IPS-11a (cell line): ENCODE data around the gene WHRN.

ENCODE experiments used
- H3K4me3 ChIP-seq: one replicate; pipeline ENCODE4 v1.5.1; 2013; ENCODE audit warnings: low read depth, low read length, control low read depth

The WHRN gene

DNA sequence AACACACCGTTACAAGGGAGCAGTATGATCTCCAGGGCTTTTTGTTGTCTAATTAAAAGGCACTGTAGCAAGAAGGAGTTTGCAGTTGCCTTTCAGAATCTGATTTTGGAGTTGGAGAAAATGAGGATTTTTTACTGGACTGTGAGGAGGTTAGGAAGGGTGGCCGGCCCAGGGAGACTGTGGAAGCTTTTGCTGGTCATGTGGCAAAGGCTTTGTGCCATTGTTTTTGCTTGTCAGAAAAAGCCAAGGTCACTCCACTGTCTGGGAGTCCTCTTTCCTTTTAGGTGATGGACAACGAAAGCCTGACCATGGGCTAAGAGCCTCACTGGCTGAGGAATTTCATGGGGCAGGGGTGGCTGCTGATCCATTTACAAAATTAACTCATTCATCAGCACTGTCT is 10.3 kb upstream of the WHRN start:
- no peak overlapping the region for H3K4me3 ChIP-seq

- H3K4me3 ChIP-seq = no peak overlapping the region
Observed at GRCh38 chr9:114513959-114514267, 8.6 kb upstream of the WHRN start.

GRCh38 chr9:114513055-114513958 is 8.0 kb upstream of the WHRN start:
- H3K4me3 ChIP-seq = no peak overlapping the region

DNA sequence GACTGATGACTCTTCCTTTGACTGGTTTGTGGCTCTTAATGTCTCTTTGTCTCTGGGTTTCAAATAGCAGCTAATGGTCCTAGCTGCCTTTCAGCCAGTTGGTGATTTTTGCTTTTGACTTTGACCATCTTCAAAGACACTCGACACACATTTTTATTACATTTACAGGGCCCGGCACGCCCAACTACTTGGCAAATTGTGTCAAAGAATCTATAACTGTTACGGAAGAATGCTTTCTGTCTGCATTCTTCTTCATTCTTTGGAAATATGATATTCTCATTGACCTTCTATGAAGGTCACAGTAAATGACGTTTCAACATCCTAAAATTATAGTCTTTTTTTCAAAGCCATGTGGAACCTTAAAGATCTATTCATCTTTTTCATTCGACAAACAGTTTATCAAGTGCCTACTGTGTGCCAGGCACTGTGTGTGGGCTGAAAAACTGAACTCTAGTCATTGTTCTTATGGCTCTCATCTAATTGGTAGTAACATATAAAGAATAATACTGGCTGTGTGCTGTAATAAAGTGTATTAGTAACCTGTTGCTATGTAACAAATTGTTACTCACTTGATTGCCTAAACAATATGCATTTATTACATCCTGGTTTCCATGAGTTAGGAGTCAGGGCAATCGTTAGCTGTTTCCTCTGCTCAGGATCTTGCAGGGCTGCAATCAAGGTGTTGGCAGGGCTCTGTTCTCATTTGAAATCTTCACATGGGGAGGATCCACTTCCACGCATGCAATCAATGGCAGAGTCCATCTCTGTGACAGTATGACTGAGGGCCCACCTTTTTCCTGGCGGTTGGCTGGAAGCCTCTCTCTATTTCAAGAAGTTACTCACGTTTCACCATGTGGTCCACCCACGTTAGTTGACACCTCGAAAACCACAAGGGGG is 7.0 kb upstream of the WHRN start:
- no peak overlapping the region for H3K4me3 ChIP-seq

GRCh38 chr9:114507726-114508125 is 2.5 kb upstream of the WHRN start:
- no peak overlapping the region for H3K4me3 ChIP-seq

DNA sequence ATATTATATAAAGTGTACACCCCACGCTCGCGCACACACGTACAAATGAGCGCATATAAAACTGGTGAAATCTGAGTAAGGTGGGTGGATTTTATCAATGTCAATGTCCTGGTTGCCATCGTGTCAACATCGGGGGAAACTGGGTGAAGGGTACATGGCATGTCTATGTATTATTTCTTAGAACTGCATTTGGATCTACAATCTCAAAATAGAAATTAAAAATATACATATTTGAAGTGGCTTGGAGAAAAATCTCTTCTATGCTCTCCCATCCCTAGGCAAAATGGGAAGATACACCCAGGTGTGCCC is 763 bp upstream of the WHRN start:
- peak overlapping the region; percentile 53 for H3K4me3 ChIP-seq

GRCh38 chr9:114504341-114505186 is 709 bp downstream of the WHRN start:
- H3K4me3 ChIP-seq = peak overlapping the region; percentile 52

- no peak overlapping the region for H3K4me3 ChIP-seq
Observed at GRCh38 chr9:114503522-114504340, 1.5 kb downstream of the WHRN start.

DNA sequence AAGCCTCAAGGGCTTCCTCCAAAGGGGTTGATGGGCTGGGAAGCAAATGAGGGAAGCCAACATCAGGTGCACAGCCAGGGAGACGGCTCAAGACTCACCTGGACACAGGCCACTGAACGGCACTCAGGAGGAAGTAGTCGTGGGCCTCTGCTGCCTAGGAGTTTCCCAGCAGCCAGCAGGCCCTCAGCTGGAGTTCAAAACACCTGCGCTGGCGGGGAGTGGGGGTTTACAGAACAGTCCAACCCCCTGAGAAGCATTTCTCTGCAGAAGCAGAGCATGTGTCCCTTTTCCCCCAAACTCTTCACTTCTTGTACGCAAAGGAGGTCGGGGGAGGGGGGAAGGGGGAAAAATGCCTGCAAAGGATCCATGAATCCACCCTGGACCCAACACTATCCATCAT is 2.3 kb downstream of the WHRN start:
- no peak overlapping the region for H3K4me3 ChIP-seq

DNA sequence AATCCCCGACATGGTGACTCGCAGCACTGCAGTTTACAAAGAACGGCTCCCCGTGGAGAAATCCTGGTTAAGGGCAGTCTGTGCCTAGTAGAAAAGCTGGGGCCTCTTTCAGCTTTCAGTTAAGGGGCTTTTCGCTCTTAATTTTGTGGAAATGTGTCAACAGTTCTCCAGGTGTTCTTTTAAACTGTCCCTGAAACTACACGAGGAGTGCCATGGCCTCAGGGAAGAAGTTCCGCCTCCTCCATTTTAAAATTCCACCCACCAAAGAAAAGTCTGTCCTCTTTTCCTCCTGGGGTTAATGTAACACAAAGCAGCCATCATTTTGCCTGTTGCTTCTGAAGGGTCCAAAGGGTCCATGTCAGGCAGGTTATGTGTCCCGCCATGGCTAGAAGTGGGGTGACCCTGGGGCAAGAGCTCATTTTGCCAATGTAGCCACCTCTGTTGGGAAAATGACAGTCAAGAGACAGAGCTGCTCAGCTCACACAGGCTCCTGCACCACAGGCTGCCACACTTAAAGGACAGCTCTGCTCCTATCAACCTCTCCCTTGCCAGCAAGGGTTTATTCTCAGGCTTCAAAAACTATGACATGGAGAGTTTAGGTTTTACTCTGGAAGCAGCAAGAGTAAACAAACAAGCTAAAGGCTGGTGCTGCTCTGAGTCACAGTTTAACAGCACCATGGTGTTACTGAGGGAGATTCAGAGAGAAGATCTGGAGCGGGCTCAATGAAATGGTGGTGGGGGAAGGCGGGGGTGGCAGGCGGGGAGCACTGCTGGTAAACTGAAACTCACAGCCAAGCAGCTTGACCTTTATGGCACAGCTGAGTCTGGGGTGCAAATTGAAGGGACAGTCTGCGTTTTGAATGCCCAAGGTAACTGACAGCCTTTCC is 3.2 kb downstream of the WHRN start:
- no peak overlapping the region for H3K4me3 ChIP-seq

DNA sequence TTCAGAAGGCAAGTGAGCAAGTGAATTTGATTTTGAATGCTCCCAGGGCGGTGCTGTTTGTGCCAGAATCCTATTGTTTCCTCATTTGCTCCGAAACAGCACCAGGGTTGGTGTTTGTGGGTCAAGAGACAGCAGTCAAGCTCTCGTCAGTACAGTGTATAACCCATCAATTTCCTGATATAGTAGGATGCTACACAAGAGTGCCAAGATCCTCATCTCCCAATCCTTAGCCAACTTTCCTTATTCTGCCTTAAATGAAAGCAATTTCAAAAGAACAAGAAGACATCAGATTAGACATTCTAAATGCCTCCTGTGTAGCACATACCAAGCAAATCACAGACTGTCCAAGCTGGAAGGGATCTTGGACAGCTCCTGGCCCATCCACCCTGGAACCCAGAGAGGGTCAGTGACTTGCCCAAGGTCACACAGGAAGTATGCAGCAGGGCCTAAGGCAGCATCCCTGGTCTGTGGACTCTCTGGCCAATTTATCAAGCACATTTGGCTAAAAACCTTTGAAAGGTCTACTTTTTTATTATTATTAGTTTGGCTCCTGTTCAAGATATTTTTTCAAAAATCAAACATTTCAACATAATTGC is 4.5 kb downstream of the WHRN start:
- H3K4me3 ChIP-seq = no peak overlapping the region

- H3K4me3 ChIP-seq = no peak overlapping the region
Observed at GRCh38 chr9:114499941-114500696, 5.2 kb downstream of the WHRN start.

DNA sequence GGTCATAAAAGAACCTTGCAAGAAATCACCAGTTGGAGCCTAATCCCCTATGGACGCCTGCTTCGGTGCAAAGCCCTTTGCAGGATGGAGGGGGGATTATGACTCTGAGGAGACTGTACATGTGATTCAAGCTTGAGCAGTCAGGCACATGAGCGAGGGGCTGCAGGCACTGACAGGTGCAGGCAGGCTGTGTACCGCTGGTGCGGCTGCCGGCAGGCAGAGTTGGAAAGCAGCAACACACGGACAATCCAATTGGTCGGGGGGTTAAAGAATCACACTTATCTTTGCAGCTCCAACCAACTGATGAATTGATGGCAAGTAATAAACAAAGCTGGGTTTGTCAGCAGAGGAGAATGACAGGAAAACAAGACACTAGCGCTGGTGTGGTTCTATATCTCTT is 5.7 kb downstream of the WHRN start:
- H3K4me3 ChIP-seq = no peak overlapping the region

DNA sequence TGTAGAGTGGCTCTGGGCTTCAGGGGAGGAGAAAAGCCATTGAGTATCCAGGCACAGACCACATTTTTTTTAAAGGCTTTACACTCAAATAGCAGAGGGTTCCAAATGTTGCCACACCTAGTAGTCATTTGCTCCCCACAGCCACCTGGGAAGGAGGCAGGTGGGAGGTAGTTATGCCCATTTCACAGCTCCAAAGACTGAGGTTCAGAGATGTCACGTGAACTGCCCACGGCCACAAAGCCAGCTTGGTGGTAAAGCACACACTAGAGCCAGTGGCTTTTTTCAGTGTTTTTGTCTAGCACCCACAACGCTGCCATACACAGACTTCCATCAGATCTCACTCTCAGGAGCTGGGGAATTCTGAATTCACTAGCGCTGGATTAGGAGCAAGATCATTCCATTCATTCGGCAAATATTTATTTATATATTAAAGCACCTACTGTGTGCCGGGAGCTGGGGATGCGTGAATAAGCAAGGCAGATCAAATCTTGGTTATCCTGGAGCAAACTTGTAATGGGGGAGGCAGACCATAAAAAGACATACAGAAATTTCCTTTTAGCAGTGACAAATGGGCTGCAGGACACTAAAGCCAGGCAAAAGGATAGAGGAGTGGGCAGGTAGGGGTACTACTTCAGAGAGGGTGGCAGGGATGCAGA is 7.4 kb downstream of the WHRN start:
- no peak overlapping the region for H3K4me3 ChIP-seq

GRCh38 chr9:114497236-114497635 is 8.0 kb downstream of the WHRN start:
- no peak overlapping the region for H3K4me3 ChIP-seq

DNA sequence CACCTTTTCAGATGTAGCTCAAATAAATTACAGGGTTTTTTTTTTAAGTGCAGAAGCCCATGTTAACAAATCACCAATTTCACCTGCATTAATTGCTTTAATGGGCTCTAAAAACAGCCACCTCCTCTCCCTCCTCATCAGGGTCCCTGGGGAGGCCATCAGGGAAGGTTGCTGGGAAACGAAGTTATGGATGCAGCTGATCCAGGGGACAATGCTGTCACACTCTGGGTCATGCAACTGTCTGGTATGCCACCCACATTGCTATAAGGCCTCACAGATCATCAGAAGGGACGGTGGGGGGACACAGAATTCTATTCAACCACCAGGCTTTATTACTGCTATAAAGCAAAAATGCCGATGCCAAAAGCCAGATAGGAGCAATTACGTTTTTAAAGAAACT is 9.3 kb downstream of the WHRN start:
- no peak overlapping the region for H3K4me3 ChIP-seq

- H3K4me3 ChIP-seq = no peak overlapping the region
Observed at GRCh38 chr9:114494776-114495569, 10.3 kb downstream of the WHRN start.
